Measurements from ENCODE around the gene DNAH1. TPM values are rescaled to one million over a fixed set of nuclear protein-coding genes. Genes with fewer than 3 reads are reported as not detected.
A peak's percentile ranks its signal among the peaks of the same experiment; 100 is the strongest.
"Not testable (repeated sequence)": the region's sequence is repeated elsewhere in the genome, so short reads cannot be mapped to it uniquely, and the experiment has no call there.

DNAH1 gene
- total and polyA plus RNA-seq, 7 donors: 1.2 to 8.6 (median 4.6) TPM

GRCh38 chr3:52331091-52331490 is 15.0 kb downstream of the DNAH1 start:
- Histone ChIP-seq H3K9me3 (no peaks in the 10 kb centered on the region), H3K27ac (no peak overlapping the region), H3K27me3 (no peaks in the 10 kb centered on the region), H3K4me1 (no peaks in the 10 kb centered on the region), H3K4me3 (no peak overlapping the region), H3K36me3 (peaks cover 0 to 9% (median 0%) of the 10 kb centered on the region in 4 donors)
- WGBS, 2 donors: 95% methylated on average over 12 of the region's 12 CpGs
- no peak for DNase-seq
- intact Hi-C loops (cut with DNase I): no loop called here
- no peak for TF ChIP-seq POLR2A (IDR thresholded peaks at IDR 0.05)
- TF ChIP-seq, protein P1, sequence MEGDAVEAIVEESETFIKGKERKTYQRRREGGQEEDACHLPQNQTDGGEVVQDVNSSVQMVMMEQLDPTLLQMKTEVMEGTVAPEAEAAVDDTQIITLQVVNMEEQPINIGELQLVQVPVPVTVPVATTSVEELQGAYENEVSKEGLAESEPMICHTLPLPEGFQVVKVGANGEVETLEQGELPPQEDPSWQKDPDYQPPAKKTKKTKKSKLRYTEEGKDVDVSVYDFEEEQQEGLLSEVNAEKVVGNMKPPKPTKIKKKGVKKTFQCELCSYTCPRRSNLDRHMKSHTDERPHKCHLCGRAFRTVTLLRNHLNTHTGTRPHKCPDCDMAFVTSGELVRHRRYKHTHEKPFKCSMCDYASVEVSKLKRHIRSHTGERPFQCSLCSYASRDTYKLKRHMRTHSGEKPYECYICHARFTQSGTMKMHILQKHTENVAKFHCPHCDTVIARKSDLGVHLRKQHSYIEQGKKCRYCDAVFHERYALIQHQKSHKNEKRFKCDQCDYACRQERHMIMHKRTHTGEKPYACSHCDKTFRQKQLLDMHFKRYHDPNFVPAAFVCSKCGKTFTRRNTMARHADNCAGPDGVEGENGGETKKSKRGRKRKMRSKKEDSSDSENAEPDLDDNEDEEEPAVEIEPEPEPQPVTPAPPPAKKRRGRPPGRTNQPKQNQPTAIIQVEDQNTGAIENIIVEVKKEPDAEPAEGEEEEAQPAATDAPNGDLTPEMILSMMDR (IDR thresholded peaks at IDR 0.05): no peak
- TF ChIP-seq POLR2AphosphoS5 (IDR thresholded peaks at IDR 0.05): no peak
- TF ChIP-seq EP300 (IDR thresholded peaks at IDR 0.05): no peak

- no peak for DNase-seq
- H3K4me1 ChIP-seq: no peaks in the 10 kb centered on the region
- H3K27me3 ChIP-seq: no peaks in the 10 kb centered on the region
- no peak overlapping the region for H3K27ac ChIP-seq
- WGBS, 2 donors: 94 to 95% methylated on average over 15 of the region's 15 CpGs
- H3K4me3 ChIP-seq: no peak overlapping the region
- no peaks in the 10 kb centered on the region for H3K9me3 ChIP-seq
- TF ChIP-seq POLR2AphosphoS5 (IDR thresholded peaks at IDR 0.05) (no peak), POLR2A (IDR thresholded peaks at IDR 0.05) (no peak), EP300 (IDR thresholded peaks at IDR 0.05) (no peak)
- peaks cover 0 to 9% (median 0%) of the 10 kb centered on the region in 4 donors for H3K36me3 ChIP-seq
- intact Hi-C loops (cut with DNase I): no loop called here
Observed at GRCh38 chr3:52331906-52332305, 15.8 kb downstream of the DNAH1 start.

- no peak for DNase-seq
- Histone ChIP-seq H3K4me1 (no peaks in the 10 kb centered on the region), H3K9me3 (no peaks in the 10 kb centered on the region), H3K27me3 (no peaks in the 10 kb centered on the region), H3K36me3 (peaks cover 0 to 9% (median 0%) of the 10 kb centered on the region in 4 donors), H3K27ac (no peak overlapping the region), H3K4me3 (no peak overlapping the region)
- TF ChIP-seq, protein P1 (IDR thresholded peaks at IDR 0.05): no peak
- TF ChIP-seq EP300 (IDR thresholded peaks at IDR 0.05): no peak
- no peak for TF ChIP-seq POLR2AphosphoS5 (IDR thresholded peaks at IDR 0.05)
- no peak for TF ChIP-seq POLR2A (IDR thresholded peaks at IDR 0.05)
- 76 to 89% methylated on average over 4 of the region's 4 CpGs for WGBS, 2 donors
- intact Hi-C loops (cut with DNase I): no loop called here
Observed at GRCh38 chr3:52333869-52334557, 17.9 kb downstream of the DNAH1 start.

DNA sequence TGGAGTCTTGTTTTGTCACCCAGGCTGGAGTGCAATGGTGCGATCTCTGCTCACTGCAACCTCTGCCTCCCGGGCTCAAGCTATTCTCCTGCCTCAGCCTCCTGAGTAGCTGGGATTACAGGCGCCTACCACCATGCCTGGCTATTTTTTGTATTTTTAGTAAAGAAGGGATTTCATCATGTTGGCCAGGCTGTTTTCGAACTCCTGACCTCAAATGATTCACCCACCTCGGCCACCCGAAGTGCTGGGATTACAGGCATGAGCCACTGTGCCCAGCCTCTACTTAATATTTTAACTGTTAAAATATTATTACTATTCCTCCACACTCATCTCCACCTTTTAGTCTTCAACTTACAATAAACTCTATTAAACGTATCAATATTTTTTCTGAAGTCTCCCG is 22.0 kb downstream of the DNAH1 start:
- H3K4me3 ChIP-seq, H3K27me3 ChIP-seq, H3K9me3 ChIP-seq, H3K27ac ChIP-seq, H3K36me3 ChIP-seq, DNase-seq, H3K4me1 ChIP-seq: not testable (repeated sequence)
- intact Hi-C loops (cut with DNase I): loop anchor here (2.0 to 5.0 kb wide), 2 partner anchors 49 to 336 kb away; no protein-coding TSS in a partner anchor
- 96% methylated on average over 8 of the region's 8 CpGs for WGBS, 2 donors

DNA sequence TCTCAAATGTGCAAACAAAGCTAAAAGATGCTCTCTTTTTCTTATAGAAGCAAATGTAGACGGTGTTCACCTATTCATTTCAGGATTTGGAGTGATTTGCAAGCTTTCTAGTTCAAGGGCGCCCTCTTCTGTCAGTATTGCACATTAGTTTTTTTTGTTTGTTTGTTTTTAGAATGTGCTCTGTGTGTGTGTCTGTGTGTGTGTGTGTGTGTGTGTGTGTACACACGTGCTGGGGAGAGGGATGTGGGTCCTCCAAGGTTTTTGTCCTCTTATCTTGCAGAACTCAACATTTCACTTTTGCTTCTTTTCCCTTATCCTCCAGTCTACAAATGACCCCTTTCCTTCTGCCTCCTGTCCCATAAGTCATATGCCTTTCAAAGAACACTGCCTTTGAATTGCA is 23.5 kb downstream of the DNAH1 start:
- DNase-seq: no peak
- intact Hi-C loops (cut with DNase I): loop anchor here (1.0 to 5.0 kb wide), 4 partner anchors 51 to 337 kb away; no protein-coding TSS in a partner anchor
- TF ChIP-seq, protein P1 (IDR thresholded peaks at IDR 0.05): peak; percentile 63 to 83 (median 70)
- no peak for TF ChIP-seq POLR2A (IDR thresholded peaks at IDR 0.05)

DNA sequence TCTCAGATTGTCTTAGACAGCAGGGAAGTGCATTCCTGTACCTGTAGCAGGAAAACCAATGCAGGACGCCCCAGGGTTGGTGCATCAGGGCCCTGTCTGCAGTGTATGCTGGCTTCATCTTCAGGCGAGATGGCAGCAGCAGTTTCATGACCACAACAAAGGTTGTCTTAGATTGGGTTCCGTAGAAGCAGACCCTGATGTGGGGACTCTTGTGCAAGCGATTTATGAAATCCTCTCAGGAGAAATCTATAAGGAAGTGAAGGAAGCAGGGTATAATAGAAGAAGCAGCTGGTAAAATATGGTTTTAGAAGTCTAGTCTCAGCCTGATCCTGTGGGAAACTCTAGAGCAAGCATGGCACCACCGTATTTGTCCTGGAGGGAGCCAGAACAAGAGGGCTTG is 25.0 kb downstream of the DNAH1 start:
- H3K27me3 ChIP-seq: no peaks in the 10 kb centered on the region
- no peak overlapping the region for H3K4me3 ChIP-seq
- no peak overlapping the region for H3K27ac ChIP-seq
- intact Hi-C loops (cut with DNase I): no loop called here
- 82 to 93% methylated on average over 5 of the region's 5 CpGs for WGBS, 2 donors
- H3K4me1 ChIP-seq: peaks cover 0 to 3% (median 0%) of the 10 kb centered on the region in 4 donors
- no peaks in the 10 kb centered on the region for H3K36me3 ChIP-seq
- DNase-seq: no peak
- H3K9me3 ChIP-seq: no peaks in the 10 kb centered on the region
- TF ChIP-seq, protein P1 (IDR thresholded peaks at IDR 0.05): no peak
- TF ChIP-seq POLR2A (IDR thresholded peaks at IDR 0.05) (no peak), EP300 (IDR thresholded peaks at IDR 0.05) (no peak), POLR2AphosphoS5 (IDR thresholded peaks at IDR 0.05) (no peak)

More for the DNA sequence above, 23.5 kb downstream of the DNAH1 start:
- Histone ChIP-seq H3K27ac (no peak overlapping the region), H3K9me3 (no peaks in the 10 kb centered on the region), H3K4me1 (no peaks in the 10 kb centered on the region), H3K27me3 (no peaks in the 10 kb centered on the region), H3K4me3 (no peak overlapping the region), H3K36me3 (no peaks in the 10 kb centered on the region)
- WGBS, 2 donors: 3 to 4% methylated on average over 3 of the region's 3 CpGs
